HL-60 (cell line): ENCODE data around the gene HYOU1.
"Not testable (repeated sequence)": the region's sequence is repeated elsewhere in the genome, so short reads cannot be mapped to it uniquely, and the experiment has no call there.

ENCODE experiments used
- DNase-seq, 2 experiments: peaks; one replicate each; pipeline ENCODE4 v3.0.0-alpha.2; 2010 to 2020; ENCODE audit warnings: low read depth in 1 of 2, low spot score in 1 of 2
- H3K27ac ChIP-seq: fragments of 250-450 bp; sonication (Bioruptor Pico); replicated peaks from 2 replicates; pipeline ENCODE4 v1.5.1; 2020; ENCODE audit warnings: mild to moderate bottlenecking, moderate library complexity
- H3K27me3 ChIP-seq: fragments of 250-450 bp; sonication (Bioruptor Pico); 2 replicates; pipeline ENCODE4 v1.5.1; 2021; ENCODE audit warnings: mild to moderate bottlenecking, moderate library complexity; ENCODE audit not compliant: insufficient read depth, poor library complexity, severe bottlenecking
- H3K4me3 ChIP-seq: replicated peaks from 2 replicates; pipeline ENCODE4 v1.5.1; 2011; ENCODE audit warnings: mild to moderate bottlenecking, control low read depth, low read length; ENCODE audit not compliant: insufficient read depth
- GABPA ChIP-seq: IDR thresholded peaks from 2 replicates; pipeline ENCODE4 v1.6.1; 2012; ENCODE audit warnings: low read depth
- POLR2AphosphoS5 ChIP-seq: IDR thresholded peaks from 2 replicates; pipeline ENCODE4 v1.6.1; 2012; ENCODE audit warnings: low read depth
- SPI1 ChIP-seq: IDR thresholded peaks from 2 replicates; pipeline ENCODE4 v1.6.1; 2012; ENCODE audit warnings: low read depth, mild to moderate bottlenecking, borderline replicate concordance
- TF ChIP-seq, protein P1 (sequence below): IDR thresholded peaks from 2 replicates; pipeline ENCODE4 v1.6.1; 2012; ENCODE audit warnings: low read depth; ENCODE audit not compliant: insufficient replicate concordance
- TF ChIP-seq, protein P2 (sequence below): IDR thresholded peaks from one replicate; pipeline ENCODE4 v1.5.1; 2011; ENCODE audit warnings: low read length, control low read depth, inconsistent platforms; ENCODE audit not compliant: insufficient read depth

The HYOU1 gene

GRCh38 chr11:119046489-119046888, 10.5 kb downstream of the HYOU1 start:
- Histone ChIP-seq H3K4me3 (no peak overlapping the region), H3K27ac (no peak overlapping the region), H3K27me3 (no peaks in the 10 kb centered on the region)
- no peak for DNase-seq
- TF ChIP-seq GABPA (no peak), POLR2AphosphoS5 (no peak), SPI1 (no peak)
- TF ChIP-seq, protein P1, sequence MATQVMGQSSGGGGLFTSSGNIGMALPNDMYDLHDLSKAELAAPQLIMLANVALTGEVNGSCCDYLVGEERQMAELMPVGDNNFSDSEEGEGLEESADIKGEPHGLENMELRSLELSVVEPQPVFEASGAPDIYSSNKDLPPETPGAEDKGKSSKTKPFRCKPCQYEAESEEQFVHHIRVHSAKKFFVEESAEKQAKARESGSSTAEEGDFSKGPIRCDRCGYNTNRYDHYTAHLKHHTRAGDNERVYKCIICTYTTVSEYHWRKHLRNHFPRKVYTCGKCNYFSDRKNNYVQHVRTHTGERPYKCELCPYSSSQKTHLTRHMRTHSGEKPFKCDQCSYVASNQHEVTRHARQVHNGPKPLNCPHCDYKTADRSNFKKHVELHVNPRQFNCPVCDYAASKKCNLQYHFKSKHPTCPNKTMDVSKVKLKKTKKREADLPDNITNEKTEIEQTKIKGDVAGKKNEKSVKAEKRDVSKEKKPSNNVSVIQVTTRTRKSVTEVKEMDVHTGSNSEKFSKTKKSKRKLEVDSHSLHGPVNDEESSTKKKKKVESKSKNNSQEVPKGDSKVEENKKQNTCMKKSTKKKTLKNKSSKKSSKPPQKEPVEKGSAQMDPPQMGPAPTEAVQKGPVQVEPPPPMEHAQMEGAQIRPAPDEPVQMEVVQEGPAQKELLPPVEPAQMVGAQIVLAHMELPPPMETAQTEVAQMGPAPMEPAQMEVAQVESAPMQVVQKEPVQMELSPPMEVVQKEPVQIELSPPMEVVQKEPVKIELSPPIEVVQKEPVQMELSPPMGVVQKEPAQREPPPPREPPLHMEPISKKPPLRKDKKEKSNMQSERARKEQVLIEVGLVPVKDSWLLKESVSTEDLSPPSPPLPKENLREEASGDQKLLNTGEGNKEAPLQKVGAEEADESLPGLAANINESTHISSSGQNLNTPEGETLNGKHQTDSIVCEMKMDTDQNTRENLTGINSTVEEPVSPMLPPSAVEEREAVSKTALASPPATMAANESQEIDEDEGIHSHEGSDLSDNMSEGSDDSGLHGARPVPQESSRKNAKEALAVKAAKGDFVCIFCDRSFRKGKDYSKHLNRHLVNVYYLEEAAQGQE, result no peak
- TF ChIP-seq, protein P2, sequence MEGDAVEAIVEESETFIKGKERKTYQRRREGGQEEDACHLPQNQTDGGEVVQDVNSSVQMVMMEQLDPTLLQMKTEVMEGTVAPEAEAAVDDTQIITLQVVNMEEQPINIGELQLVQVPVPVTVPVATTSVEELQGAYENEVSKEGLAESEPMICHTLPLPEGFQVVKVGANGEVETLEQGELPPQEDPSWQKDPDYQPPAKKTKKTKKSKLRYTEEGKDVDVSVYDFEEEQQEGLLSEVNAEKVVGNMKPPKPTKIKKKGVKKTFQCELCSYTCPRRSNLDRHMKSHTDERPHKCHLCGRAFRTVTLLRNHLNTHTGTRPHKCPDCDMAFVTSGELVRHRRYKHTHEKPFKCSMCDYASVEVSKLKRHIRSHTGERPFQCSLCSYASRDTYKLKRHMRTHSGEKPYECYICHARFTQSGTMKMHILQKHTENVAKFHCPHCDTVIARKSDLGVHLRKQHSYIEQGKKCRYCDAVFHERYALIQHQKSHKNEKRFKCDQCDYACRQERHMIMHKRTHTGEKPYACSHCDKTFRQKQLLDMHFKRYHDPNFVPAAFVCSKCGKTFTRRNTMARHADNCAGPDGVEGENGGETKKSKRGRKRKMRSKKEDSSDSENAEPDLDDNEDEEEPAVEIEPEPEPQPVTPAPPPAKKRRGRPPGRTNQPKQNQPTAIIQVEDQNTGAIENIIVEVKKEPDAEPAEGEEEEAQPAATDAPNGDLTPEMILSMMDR, result no peak

- H3K4me3 ChIP-seq, result no peak overlapping the region
- TF ChIP-seq SPI1, result no peak
- no peak for TF ChIP-seq GABPA
- H3K27ac ChIP-seq, result no peak overlapping the region
- no peak for DNase-seq
- no peaks in the 10 kb centered on the region for H3K27me3 ChIP-seq
Observed at GRCh38 chr11:119044708-119045107, 12.3 kb downstream of the HYOU1 start.

DNA sequence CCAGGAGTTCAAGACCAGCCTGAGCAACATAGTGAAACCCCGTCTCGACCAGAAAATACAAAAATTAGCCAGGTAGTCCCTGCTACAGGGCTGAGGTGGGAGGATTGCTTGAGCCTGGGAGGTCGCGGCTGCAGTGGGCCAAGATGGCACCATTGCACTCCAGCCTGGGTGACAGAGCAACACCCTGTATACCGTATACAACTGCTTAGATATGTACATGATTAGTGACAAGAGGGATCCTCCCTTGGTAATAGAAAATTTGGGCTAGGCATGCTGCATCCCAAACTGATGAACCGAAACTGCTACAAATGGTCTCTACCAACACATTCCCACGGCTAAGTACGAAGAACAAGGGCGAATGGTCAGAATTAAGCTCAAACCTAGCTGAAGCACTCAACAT, 14.1 kb downstream of the HYOU1 start:
- no peak overlapping the region for H3K4me3 ChIP-seq
- no peak overlapping the region for H3K27ac ChIP-seq
- TF ChIP-seq, protein P1, result no peak
- no peak for TF ChIP-seq SPI1
- TF ChIP-seq POLR2AphosphoS5, result no peak
- no peak for TF ChIP-seq GABPA
- TF ChIP-seq, protein P2, result no peak
- no peak for DNase-seq
- no peaks in the 10 kb centered on the region for H3K27me3 ChIP-seq

DNA sequence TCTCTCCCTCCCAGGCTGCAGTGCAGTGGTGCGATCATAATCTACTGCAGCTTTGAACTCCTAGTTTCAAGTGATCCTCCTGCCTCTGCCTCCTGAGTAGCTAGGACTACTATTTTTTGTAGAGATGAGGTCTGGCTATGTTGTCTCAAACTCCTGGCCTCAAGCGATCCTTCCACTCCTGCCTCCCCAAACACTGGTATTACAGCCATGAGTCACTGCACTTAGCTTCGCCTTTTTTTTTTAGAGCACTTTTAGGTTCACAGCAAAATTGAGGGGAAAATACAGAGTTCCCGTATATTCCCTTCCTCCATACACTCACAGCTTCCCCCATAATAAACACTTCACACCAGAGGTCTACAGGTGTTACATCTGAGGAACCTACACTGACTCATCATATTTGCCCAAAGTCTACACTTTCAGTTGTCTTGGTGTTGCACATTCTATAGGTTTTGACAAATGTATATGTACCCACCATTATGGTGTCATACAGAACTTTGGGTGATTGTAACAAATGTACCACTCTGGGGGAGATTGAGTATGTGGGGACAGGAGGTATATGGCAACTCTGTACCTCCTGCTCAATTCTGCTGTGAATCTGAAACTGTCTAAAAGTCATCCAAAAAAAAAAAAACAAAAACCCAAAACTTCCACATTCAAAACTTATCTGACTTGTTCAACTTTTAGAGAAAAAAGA, 15.0 kb downstream of the HYOU1 start:
- H3K27ac ChIP-seq, result no peak overlapping the region
- no peak overlapping the region for H3K4me3 ChIP-seq
- H3K27me3 ChIP-seq, result no peaks in the 10 kb centered on the region
- TF ChIP-seq, protein P2, result no peak
- TF ChIP-seq GABPA (no peak), SPI1 (no peak), POLR2AphosphoS5 (no peak)
- TF ChIP-seq, protein P1, result no peak
- DNase-seq, result no peak

- H3K27ac ChIP-seq, result peak overlapping the region; percentile 36; the same call in 1 of the 2 replicates
- not testable (repeated sequence) for H3K4me3 ChIP-seq
Observed at GRCh38 chr11:119039471-119039870, 17.5 kb downstream of the HYOU1 start.

More at GRCh38 chr11:119039471-119039870, 17.5 kb downstream of the HYOU1 start:
- not testable (repeated sequence) for H3K27me3 ChIP-seq
- DNase-seq, result peak in 1 of 2 experiments; percentile 23
